AG08395 (cell line): ENCODE data around the gene ZNF536.
"Not testable (repeated sequence)": the region's sequence is repeated elsewhere in the genome, so short reads cannot be mapped to it uniquely, and the experiment has no call there.

Experiments
- DNase-seq: peaks from one replicate; pipeline ENCODE4 v3.0.0; 2012; ENCODE audit warnings: mixed read lengths, low spot score

ZNF536 gene

GRCh38 chr19:30482956-30483355, 110.8 kb downstream of the ZNF536 start:
- no peak for DNase-seq

- DNase-seq: not testable (repeated sequence)
Measured at GRCh38 chr19:30486250-30486649, 114.1 kb downstream of the ZNF536 start.

GRCh38 chr19:30487178-30487577, 115.0 kb downstream of the ZNF536 start:
- DNase-seq: no peak

DNA sequence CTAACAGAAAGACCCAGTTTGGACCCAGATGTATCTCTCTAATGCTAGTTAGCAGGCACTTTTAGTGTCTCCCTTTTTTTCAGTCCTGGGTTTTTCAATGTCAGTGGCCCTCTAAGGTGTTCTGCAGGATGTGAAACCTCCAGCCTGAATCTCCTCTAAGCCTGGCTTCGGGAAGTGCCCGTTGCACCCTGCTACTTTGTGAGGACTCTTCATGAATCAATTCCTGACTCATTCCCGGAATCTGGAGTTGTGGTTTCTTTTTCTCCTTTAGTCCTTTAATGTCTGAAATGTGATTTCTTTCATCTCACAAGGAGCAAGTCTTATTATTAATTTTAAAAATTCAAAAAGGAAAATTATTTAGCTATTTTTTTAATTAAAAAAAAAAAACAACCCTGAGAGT, 116.0 kb downstream of the ZNF536 start:
- DNase-seq: peak; percentile 40

- DNase-seq: no peak
Measured at GRCh38 chr19:30490760-30491159, 118.6 kb downstream of the ZNF536 start.

DNA sequence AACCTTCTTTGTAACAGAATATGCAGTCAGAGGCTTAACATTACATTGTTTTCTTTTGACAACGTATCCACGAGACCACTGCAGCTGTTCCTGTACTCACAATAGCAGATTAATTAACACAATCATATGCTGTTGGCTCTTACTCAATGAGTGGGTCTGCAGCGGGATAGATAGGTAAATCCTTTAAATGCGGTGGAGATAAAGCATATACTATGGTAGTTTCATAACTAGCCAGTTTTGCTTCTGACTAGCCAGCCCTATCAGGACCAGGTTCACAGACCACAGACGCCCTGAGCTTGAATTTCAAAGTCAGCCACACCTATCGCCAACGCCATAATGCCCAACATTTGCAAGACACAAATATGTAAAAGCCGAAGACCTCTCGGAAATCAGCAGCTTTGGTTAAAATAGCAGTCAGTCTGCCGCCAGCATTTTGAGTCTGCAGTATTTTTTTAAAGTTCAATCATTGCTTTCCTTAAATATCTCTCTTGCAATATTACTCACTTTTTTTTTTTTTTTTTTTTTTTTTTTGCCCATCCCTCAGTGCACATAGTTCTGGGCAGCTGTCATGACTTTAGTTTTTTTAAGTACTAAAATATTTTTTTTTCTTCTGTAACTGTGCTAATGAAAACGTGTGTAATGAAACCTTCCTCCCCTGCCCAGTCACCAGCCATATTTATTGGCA, 120.5 kb downstream of the ZNF536 start:
- no peak for DNase-seq

DNA sequence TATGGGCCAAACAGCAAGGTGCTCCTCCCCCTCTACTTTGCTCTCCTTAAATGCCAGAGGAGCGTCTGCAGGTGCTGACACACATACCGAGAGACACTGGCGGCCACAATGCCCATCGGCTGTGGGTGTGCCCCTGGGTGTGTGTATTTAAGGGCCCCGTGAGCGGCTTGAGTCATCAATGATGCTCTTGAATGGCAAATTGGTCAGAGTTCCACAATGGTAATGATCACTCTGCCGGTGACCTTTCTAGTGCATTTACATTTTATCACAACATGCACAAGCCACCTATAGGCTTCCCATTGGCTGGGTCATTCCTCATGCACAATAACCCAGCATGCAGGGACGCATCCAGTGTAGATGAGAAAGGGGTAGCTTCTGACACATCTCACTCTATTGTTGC, 124.8 kb downstream of the ZNF536 start:
- no peak for DNase-seq

GRCh38 chr19:30498085-30498484, 125.9 kb downstream of the ZNF536 start:
- not testable (repeated sequence) for DNase-seq

GRCh38 chr19:30498707-30499106, 126.5 kb downstream of the ZNF536 start:
- DNase-seq: no peak

DNA sequence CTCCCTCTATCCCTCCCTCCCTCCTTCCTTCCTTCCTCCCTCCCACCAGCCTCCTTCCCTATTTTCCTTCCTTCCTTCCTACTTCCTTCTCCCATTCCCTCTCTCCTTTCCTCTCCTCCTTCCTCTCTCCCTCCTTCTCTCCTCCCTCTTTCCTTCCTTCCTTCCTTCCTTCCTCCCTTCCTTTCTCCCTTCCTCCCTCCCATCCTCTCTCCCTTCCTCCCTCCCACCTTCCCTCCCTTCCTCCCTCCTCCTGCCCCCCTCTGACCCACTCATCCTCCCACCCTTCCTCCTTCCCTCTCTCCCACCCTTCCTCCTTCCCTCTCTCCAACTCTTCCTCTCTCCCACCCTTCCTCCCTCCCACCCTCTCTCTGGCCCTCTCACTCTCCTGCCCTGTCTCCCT, 132.1 kb downstream of the ZNF536 start:
- DNase-seq: no peak

GRCh38 chr19:30512176-30513081, 140.2 kb downstream of the ZNF536 start:
- no peak for DNase-seq

GRCh38 chr19:30513082-30513411, 140.9 kb downstream of the ZNF536 start:
- DNase-seq: no peak

DNA sequence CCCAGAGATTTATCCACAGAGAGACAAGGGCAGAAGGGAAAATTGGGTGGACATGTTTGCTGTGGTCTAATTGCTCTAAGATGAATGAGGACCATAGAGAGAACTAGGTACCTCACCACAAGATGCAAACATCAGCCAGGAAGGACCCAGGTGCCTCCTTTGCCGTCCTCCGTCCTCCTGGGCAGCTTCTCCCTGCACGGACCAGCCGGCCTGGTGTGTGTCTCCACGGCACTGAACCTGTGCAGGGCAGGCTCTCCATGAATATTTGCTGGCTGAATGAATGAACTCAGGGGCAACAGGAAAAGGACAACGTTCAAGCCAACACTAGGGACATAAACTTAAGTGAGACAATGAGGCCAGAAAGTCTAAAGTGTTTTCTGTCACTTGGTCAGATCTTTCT, 143.9 kb downstream of the ZNF536 start:
- no peak for DNase-seq

- no peak for DNase-seq
Measured at GRCh38 chr19:30516531-30516930, 144.3 kb downstream of the ZNF536 start.

- no peak for DNase-seq
Measured at GRCh38 chr19:30518965-30519606, 146.9 kb downstream of the ZNF536 start.

DNA sequence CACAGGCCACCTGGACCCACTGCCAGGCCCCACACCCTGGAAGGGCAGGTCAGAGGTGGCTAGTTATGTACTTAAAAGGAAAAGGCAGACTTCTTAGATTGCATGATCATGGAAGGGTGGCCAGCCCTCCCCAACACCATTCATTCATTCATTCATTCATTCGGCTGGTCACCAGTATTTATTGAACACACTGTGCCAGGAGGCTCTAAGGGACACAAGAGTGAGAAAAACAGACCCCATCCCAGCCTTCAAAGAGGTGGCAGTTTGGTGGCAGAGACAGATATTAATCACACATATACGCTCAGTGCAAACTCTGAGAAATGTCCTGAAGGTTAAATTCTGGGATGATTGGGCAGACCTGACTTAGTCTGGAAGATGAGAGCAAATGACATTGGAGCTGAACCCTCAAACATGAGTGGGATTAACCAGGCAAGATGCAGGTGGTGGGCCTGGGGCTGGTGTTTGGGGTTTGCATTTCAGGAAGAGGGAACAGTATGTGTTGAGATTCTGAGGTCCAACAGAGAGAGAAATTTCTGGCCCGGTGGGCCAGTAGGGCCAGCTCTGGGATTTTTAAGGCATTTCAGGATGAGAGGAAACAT, 147.5 kb downstream of the ZNF536 start:
- no peak for DNase-seq

DNA sequence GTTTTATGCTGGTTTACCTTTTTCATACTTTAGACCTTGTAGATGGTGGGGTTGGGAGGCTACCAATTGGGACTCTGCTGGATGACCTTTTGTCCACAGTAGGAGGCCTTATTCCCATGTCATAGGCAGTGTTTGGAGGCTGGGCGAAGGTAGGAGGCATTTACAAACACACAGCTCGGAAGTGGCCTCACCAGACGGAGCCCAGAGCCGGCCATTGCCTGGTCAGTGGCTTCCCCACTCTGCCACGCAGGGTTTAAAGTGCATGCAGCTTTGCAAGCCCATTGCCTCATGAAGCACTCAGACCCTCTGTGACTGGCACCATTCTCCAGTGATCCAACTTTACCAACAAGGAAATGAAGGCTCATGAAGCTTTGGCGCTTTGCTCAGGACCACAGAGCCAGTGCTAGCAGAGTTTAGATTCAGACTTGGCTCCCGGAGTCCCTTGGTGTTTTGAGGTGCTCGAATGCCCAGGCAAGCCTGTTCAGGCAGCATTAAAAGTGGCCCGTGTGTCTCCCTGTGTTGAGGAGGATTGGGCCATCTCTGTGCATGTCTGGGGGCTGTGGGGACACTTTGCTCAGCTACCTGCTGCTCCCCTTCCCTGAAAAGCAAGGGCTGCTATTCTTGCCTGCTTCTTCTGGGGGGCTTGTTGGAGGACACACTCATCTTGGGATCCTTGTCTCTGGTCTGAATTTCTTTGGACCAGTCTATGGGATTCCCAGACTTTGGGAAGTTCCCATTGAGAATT, 148.7 kb downstream of the ZNF536 start:
- DNase-seq: no peak

DNA sequence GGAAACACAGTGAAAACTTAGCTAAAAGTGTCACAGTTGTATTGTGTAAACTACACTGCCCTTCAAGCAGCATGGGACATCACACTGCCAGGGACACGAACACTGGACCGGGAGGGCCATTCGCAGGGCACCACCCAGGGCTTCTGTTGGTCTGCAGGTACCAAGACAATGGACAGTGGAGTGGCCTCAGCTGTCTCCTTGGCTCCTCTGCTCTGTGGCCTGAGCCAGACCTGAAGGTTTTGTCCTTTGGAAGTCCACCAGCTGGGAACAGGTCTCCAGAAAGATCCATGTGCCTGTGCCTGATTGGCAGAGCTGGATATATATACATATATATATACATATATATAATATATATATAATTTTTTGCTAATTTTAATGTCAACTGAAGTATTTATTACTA, 149.8 kb downstream of the ZNF536 start:
- DNase-seq: no peak

- DNase-seq: no peak
Measured at GRCh38 chr19:30522341-30522740, 150.2 kb downstream of the ZNF536 start.

DNA sequence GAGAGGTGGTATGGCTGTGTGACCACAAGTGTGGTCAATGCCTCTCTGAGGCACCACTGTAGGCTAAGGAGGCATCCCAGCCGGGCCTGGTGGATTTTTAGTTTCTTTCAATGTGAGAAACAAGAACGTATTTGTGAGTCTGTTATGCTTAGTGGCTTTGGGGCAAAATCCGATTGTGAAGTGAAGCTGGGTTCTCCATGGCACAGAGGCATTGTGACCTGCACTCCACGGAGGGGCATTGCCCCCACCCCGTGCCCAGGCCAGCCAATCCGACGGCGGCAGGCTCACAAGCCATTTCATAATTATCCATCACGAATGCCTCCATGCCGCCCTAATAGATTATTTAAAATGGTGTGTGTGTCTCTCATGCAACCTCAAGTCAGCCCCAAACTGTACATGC, 151.6 kb downstream of the ZNF536 start:
- no peak for DNase-seq

GRCh38 chr19:30525383-30525782, 153.2 kb downstream of the ZNF536 start:
- no peak for DNase-seq

- DNase-seq: no peak
Measured at GRCh38 chr19:30528919-30529318, 156.7 kb downstream of the ZNF536 start.
